M059J (cell line): Measurements from ENCODE around the gene ST6GALNAC2. TPM values are rescaled to one million over a fixed set of nuclear protein-coding genes. Genes with fewer than 3 reads are reported as not detected.
"Not testable (repeated sequence)": the region's sequence is repeated elsewhere in the genome, so short reads cannot be mapped to it uniquely, and the experiment has no call there.

Experiments
- DNase-seq: peaks from one replicate; pipeline ENCODE4 v3.0.0-alpha.2; 2012; ENCODE audit warnings: low read depth
- total RNA-seq: library from RNA; depleted of rRNA; stranded (reverse); fragments of >200 nt; shearing (Covaris generic); gene quantifications from 2 replicates; pipeline ENCODE4 v1.2.3, GENCODE V29; 2014; rRNA removed

ST6GALNAC2 gene
- total RNA-seq, 1 experiment from 2014 or later: 2.1 TPM

DNA sequence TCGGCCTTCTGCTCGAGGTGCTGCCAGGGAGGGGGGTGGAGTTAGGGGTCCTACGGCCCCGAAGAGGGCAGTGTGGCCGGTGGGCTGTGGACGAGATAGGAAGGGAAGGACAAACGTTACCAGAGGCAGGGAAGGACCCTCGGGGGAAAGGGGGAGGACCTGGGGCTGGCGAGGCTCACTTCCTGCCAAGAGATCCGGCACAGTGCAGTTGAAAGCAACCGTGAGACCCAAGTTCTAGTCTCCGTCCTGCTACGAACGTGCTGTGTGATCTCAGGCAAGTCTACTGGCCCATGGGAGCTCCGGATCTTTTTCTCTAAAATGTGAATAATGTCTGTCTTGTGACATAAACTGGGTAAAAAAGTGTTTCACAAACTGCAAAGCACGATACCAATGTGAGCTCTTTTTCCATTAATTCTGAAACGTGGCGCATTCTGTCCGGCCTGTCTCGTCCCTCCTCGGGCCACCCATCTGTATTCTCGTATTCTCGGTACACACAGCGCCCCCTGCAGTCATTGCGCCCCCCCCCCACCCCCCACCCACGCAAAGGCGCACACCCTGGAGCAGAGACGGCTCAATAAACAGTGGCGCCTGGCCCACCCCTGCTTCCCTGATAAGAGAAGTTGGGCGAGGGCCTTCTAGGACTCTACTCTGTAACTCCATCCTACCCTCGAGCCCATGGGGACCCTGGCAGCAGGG, 57.0 kb downstream of the ST6GALNAC2 start:
- DNase-seq: no peak

DNA sequence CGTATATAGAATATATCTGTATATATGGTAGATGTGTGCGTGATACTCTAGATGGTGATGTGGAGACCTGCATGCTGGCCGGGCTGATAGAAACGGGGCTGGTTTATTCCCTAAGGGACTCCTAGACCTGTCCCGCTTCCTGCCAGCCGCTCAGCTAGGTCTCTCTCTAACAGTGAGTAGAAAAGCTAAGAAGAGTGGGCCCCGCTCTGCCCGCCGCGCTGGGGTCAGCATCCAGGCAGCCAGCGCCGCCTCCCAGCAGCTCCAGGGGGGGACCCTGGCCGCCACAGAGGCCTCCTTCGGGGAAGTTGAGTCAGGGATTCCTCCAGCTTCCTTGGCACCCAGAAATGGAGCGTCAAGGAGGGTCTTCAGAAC, 57.5 kb downstream of the ST6GALNAC2 start:
- DNase-seq: peak; percentile 33

DNA sequence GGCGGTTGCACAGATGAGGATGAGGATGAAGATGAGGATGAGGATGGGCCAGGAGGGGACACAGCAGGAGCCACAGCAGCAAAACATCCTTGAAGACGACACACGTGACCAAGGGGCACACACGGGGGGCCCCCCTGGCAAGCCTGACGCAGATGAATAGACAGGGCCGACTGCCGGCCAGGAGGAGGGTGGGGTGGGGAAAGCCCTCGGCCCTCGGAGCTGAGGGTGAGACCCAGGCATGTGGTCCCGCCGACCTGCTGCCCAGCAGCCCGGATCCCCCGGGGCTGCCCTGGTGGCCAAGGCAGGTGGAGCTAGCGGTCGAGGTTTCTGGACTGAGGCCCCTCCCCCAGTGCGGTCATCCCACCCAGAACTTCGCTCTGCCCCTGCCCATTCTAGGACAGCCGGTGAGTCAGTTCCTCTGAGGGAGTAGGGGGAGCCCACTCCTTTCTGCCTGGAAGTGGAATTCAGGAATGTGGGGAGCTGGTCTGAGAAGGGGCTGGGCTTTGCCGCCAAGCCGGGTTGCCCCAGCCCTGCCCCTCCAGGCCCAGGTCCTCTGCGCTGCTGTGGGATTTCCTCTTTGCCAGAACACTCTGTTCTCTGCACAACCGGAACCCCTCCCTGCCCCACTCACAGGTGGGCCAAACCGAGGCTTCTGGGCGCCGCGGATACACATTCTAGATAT, 58.1 kb downstream of the ST6GALNAC2 start:
- DNase-seq: peak; percentile 92

DNA sequence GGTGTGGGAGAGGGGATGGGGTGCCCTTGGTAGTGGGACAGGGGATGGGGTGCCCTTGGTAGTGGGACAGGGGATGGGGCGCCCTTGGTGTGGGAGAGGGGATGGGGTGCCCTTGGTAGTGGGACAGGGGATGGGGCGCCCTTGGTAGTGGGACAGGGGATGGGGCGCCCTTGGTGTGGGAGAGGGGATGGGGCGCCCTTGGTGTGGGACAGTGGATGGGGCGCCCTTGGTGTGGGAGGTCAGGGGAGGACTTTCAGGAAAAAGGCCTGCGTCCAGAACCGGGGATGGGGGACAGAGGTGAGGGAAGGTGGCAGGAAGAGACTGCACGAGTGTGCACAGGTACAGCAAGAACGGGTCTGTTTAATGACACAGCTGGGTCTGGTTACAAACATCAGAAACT, 58.6 kb downstream of the ST6GALNAC2 start:
- DNase-seq: not testable (repeated sequence)

DNA sequence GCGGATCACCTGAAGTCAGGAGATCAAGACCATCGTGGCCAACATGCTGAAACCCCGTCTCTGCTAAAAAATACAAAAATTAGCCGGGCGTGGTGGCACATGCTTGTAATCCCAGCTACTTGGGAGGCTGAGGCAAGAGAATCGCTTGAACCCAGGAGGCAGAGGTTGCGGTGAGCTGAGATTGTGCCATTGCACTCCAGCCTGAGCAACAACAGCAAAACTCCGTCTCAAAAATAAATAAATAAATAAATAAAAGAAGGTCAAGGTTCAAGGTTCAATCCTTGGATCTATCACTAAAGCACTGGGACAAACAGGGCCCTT, 60.2 kb downstream of the ST6GALNAC2 start:
- DNase-seq: not testable (repeated sequence)

DNA sequence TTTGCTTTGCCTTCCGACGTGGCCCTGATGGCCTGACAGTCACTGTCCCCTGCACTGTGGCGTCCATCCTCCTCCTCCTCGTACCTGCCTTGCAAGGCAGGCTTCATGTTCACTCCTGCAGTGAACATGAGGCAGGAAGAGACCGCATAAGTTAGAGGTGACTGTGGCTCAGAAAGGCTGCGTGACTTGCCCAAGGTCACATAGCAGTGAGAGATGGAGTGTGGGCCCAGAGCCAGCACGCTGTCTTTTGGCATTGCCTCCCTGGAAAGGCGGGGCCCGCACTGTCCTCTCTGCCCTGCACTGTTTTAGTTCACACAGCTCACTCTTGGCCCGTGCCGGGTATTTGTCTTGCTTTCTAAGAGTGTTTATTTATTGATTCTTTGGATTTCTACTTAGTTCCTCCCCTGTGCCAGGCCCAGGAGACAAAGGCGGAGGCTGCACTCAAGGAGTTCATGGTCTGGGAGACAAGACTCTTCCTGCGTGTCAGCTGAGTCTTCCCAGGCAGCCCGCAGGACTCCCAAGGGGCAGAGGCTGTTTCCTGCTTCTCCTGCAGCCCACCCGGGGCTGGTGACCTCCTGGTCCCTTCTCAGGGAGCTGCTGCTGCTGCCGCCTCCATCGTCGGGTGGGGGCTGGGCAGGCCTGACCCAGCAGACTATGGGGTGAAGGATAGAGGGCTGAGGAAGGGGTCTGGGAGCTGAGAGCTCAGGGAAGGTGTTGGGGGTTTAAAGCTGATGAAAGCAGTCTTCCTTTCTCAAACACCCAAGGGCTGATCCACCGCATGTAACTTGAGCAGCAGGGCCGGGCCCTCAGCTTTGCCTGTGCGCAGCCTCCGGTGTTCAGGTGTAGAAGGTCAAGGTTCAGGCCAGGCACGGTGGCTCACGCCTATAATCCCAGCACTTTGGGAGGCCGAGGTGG, 60.8 kb downstream of the ST6GALNAC2 start:
- DNase-seq: peak; percentile 27

DNA sequence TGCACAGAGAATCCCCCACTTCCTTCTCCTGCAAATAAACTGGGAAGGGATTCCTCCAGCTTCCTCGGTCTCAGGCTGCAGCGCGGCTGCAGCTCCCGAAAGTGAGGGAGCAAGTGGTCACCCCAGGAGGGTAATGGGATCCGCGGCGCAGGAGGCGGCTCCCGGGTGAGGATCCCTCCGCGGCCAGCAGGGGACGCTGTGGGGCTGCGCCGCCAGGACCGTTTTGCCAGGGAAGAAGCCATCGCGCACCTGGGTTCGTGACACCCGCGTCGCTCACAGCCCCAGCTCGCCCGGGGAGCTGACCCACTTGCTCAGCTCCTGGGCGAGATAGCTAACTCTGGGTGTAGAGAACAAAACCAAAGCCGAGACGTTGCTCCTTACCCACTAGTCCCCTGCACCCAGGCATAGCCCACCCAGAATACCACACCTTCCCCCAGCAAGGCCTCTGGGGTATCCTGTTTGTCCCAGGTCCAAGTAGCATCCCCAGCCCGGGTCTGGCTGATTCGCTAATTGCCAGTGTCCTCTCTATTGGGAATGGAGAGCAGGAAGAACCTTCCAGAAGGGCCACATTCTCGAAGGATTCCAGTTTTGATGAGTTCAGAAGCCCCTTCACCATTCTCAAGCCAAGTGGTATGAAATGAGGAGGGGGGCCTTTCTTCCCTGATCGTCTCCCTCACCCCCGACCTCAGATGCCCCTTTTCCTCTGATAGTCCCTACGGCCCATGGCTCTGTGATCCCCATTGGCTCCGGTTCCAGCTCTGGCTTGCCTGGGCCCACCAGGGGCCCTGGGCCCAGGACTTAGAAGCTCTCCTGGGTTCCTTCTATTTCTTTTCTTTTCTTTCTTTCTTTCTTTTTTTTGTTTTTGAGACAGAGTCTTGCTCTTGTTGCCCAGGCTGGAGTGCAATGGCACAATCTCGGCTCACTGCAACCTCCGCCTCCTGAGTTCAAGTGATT, 62.3 kb downstream of the ST6GALNAC2 start:
- DNase-seq: peak; percentile 62

DNA sequence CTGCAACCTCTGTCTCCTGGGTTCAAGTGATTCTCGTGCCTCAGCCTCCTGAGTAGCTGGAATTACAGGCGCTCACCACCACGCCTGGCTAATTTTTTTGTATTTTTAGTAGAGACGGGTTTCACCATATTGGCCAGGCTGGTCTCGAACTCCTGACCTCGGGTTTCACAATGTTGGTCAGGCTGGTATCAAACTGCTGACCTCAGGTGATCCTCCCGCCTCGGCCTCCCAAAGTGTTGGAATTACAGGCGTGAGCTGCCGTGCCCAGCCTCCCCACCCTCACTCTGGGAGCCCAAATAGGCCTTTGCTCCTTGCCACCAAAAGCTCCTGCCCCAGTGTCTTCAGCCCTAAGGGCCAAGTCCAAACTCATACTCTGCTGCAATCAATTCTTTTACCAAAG, 64.0 kb downstream of the ST6GALNAC2 start:
- DNase-seq: not testable (repeated sequence)

DNA sequence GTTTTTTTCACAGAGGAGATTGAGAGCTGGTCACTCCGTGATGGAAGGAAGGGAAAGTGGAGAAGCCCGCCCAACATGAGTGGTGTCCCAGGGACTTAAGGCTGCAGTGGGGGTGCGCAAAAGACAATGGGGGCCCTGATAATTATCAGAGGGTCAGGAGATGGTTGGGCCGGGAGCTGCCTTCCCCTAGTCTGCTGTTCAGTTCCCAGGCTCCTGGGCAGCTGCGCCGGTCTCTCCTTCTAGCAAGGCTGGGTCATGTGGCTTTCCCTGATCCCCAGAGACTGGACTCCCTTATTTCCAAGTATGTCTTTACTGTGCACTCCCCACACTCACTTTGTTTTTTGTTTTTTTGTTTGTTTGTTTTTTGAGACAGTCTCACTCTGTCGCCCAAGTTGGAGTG, 64.4 kb downstream of the ST6GALNAC2 start:
- no peak for DNase-seq

DNA sequence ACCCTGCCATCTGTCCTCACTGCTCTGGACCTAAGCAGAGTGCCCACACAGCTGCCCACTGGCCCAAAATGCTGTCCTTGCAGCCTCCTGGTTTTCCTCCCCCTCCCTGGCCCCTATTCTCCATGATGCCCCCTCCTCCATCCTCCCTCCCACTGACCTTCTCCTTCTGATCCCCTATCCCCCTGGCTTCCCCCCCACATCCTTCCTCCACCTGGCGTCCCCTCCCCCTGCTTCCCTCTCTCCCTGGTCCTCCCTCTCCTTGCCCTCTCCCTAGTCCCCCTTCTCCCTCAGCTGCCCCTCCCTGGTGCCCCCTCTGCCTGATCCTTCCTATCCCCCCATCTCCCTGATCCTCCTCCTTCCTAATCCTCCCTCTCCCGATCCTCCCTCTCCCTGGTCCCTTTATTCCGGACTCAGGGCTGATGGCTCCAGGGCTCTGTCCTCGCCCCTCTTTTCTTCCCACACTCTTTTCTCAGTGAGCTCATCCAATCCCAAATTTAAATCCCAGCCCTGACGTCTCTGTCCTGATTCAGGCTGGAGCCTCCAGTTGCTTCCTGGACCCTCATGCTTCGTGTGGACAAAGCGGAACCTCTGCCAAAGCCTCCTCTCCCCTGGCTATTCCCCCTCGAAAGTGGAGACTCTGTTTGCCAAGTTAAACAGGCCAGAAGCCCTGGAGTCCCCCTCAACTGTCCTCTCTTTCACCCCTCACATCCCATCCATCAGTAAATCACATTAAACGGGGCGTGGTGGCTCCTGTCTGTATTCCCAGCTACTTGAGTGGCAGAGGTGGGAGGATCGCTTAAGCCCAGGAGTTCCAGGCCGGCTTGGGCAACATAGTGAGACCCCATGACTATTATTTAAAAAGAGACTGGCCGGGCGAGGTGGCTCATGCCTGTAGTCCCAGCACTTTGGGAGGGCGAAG, 66.4 kb downstream of the ST6GALNAC2 start:
- no peak for DNase-seq

DNA sequence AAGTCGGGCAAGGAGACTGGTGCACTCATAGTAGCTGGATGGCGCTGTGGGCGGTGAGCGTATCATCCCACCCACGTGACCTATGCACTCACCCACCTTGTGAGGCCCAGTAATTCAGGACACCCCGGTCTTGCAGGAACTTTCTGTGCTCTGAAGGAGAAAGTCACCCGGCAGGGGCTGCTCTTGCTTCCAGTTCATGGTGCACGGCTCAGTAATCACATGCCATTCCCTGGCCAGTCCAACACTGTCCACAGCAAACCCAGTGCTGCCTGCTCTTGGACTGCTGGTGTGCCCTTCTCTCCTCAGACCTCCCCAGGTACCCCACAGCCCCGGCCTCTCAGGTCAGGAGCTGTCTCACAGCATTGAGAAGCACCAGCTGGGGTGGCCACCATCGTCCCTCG, 68.0 kb downstream of the ST6GALNAC2 start:
- DNase-seq: no peak

Other genes starting within 250 kb of the ST6GALNAC2 start
- 36.8 and 52.9 TPM in 2 replicates for gene PRPSAP1, start 231.9 kb downstream of the ST6GALNAC2 start, total RNA-seq
- gene SPHK1, start 201.3 kb downstream of the ST6GALNAC2 start, total RNA-seq: 33.8 and 41.2 TPM in 2 replicates
- 9.8 and 18.5 TPM in 2 replicates for gene UBE2O, start 132.7 kb downstream of the ST6GALNAC2 start, total RNA-seq
- not detected in 2 replicates for gene AANAT, start 118.3 kb downstream of the ST6GALNAC2 start, total RNA-seq
- gene RHBDF2, start 84.4 kb downstream of the ST6GALNAC2 start, total RNA-seq: 18.1 and 23.2 TPM in 2 replicates
- gene CYGB, start 48.2 kb downstream of the ST6GALNAC2 start, total RNA-seq: 0.62 TPM in 1 of 2 replicates, not detected in the other
- 0.02 and 1.4 TPM in 2 replicates for gene PRCD, start 45.8 kb downstream of the ST6GALNAC2 start, total RNA-seq
- not detected in 2 replicates for gene ST6GALNAC1, start 57.9 kb upstream of the ST6GALNAC2 start, total RNA-seq
- gene MXRA7, start 125.1 kb upstream of the ST6GALNAC2 start, total RNA-seq: 125 and 142 TPM in 2 replicates
- gene JMJD6, start 140.7 kb upstream of the ST6GALNAC2 start, total RNA-seq: 28.6 and 40.5 TPM in 2 replicates
- gene METTL23, start 141.0 kb upstream of the ST6GALNAC2 start, total RNA-seq: 41.0 and 60.8 TPM in 2 replicates
- gene SRSF2, start 151.5 kb upstream of the ST6GALNAC2 start, total RNA-seq: 225 and 289 TPM in 2 replicates
- gene MFSD11, start 152.3 kb upstream of the ST6GALNAC2 start, total RNA-seq: 15.8 and 16.4 TPM in 2 replicates